SH-SY5Y (cell line): ENCODE results near the gene MARK3.

Experiments used
- GATA2 ChIP-seq: IDR thresholded peaks from 2 replicates; pipeline ENCODE4 v1.6.1; 2011; ENCODE audit warnings: mild to moderate bottlenecking, low read depth, low read length
- GATA3 ChIP-seq: IDR thresholded peaks from 2 replicates; pipeline ENCODE4 v1.6.1; 2011; ENCODE audit warnings: low read depth, mild to moderate bottlenecking, low read length, moderate library complexity

The MARK3 gene

DNA sequence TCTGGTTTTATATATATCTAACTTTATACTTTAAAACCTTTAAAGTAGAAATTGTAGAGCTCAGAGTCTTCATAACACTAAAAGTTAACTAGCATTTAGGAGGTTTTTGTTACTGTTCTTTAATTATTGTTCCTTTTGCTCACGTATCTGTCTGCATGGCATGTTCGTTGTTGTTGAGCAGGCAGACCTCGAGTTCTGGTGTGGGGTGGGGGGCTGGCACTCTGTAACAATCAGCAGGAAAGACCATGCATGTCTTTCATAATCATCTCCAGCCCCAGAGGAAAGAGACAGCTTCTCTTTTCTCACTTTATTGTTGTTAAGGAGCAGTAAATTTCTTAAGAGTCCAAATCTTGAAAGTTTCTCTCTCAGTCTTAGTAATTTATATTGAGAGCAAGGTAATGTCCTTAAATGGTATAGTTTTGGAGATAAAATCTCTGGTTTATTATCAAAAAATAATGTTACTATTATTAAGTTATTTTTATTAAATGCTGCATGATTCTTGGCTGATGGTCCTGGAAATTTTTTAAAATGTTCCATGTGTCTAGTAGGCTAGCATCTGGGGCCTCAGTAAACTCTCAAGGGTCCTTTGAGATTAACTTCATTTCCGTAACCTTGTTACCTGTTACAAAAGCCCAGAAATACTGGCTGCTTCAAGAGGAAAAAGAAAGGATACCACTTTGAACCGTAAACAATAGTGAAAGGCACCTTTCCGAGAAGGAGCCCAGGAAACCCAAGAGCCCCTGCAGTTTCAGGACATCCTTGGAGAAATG lies 107.1 kb downstream of the MARK3 start:
- TF ChIP-seq GATA2 (no peak), GATA3 (no peak)

DNA sequence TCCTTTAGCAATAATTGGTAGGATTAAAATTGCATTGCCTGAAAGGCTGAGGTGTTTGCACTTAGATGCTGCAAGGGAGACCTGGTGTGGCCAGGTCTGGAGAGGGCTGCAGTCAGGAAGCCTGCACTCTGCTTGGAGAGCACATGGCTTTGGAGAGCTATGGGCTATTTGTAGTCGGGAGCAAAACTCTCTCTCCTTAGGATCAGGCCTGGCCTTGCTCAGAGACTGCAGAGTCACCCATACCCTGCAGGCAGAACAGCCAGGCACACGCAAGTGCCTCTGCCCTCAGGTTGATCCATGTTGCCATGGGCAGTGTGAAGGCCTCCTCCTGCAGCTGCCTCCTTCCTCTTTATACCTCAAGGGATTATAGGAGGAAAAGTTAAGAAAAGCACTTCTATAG lies 110.6 kb downstream of the MARK3 start:
- TF ChIP-seq GATA2, result no peak
- no peak for TF ChIP-seq GATA3

DNA sequence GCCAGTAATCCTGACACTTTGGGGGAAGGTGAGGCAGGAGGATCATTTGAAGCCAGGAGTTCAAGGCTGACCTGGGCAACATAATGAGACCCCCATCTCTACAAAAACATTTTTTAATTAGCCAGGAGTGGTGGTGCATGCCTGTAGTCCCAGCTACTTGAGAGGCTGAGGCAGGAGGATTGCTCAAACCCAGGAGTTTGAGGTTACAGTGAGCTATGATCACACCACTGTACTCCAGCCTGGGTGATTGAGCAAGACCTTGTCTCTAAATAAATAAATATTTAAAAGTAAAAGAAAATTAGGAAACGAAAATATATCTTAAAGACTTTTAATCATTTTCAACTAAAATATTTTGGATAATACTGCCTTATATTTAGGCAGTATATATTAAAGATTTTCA lies 111.6 kb downstream of the MARK3 start:
- no peak for TF ChIP-seq GATA2
- no peak for TF ChIP-seq GATA3

- TF ChIP-seq GATA2, result no peak
- TF ChIP-seq GATA3, result no peak
These were observed 114.5 kb downstream of the MARK3 start for GRCh38 chr14:103499709-103500108.

DNA sequence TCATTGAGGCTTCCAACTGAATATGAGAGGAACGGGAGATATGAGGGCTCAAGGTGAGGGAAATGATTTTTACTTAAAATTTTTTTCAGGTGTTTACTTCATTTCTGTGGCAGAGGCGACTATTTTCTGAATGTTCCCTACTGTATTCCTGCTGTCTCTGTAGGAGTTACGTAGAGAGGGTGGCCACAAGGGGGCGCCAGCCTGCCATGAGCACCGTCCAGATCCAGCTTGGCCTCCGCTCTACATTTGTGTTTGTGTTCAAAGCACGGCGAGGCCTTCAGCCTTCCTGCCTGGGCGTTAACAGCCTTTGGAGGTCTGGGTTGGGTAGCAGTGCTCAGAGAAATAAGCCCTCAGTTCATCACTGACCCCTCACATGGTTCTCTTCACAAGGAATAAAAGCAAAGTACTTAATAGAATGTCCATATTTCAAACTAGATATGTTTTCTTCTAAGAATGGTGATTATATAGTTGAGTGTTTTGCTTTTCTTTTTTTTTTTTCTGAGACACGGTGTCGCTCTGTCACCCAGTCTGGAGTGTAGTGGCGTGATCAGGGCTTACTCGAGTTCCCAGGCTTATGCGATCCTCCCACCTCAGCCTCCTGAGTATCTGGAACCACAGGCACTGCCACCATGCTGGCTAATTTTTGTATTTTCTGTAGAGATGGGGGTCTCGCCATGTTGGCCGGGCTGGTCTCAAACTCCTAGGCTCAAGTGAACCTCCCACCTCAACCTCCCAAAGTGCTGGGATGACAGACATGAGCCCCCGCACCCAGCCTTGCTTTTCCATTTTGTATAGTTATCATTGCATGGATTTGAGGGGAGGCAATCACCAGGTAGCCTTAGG lies 115.2 kb downstream of the MARK3 start:
- TF ChIP-seq GATA2 (no peak), GATA3 (no peak)

GRCh38 chr14:103501041-103501870 lies 116.0 kb downstream of the MARK3 start:
- TF ChIP-seq GATA2 (no peak), GATA3 (no peak)

DNA sequence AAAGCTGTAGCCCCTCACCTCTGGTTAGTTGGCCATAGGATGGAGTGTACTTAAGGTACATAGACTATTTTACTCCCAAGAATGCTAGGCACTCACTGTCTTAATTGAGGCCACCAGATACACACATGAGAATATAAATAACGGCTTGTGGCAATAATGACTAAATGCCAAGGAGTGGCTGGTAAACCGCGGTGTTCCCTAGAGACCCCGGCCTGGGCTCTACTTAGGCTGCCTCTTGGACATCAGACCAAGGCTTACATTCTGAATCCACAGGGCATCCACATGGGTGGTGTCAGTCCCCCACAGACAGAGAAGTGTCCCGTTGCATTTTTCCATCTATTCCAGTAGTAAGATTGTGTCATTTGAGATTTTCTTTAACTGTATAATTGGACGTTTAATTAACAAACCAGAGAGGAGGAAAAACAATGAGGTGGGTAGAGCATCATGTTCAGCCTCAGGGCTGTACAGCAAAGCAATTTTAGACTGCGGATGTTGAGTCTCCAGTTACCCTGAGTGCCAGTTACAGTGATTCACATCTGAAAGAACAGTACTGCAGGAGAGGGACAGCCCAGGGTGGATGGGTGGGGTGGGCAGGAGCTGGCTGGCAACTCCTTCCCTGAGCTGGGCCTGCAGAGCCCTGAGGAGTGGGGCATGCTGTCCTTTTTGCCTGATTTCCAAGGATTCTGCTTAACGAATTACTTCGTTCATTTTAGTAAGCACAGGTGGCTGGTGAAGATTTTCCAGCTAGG lies 116.9 kb downstream of the MARK3 start:
- no peak for TF ChIP-seq GATA3
- TF ChIP-seq GATA2, result no peak

- TF ChIP-seq GATA2, result no peak
- no peak for TF ChIP-seq GATA3
These were observed 117.7 kb downstream of the MARK3 start for GRCh38 chr14:103502877-103503276.

GRCh38 chr14:103503296-103503695 lies 118.1 kb downstream of the MARK3 start:
- TF ChIP-seq GATA2 (no peak), GATA3 (no peak)

DNA sequence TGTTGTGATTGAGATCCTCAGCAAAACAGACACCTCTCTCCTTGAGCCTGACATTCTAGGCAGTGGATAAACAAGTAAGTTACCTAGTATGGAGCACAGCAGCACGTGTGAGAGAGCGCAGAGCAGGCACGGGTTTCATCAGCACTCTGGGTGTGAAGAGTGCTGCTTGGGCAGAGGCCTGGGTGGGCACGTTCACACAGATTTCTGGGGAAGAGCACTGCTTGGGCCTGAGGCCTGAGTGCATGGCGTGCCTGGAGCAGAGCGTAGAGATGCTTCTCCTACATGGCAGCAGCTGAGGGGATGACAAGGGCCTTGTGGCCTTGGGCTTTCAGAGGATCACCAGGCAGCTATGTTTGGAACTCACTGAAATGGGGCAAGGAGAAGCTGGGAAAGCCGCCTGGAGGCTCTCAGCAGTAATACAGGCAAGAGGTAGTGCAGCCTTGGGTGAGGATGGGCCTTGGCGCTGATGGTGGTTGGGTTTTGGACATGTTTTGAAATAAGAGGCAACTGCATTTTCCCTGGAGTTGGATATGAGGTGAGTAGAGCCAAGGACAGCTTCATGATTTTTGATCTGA lies 119.9 kb downstream of the MARK3 start:
- no peak for TF ChIP-seq GATA3
- no peak for TF ChIP-seq GATA2

GRCh38 chr14:103507751-103508150 lies 122.5 kb downstream of the MARK3 start:
- TF ChIP-seq GATA2 (no peak), GATA3 (no peak)

DNA sequence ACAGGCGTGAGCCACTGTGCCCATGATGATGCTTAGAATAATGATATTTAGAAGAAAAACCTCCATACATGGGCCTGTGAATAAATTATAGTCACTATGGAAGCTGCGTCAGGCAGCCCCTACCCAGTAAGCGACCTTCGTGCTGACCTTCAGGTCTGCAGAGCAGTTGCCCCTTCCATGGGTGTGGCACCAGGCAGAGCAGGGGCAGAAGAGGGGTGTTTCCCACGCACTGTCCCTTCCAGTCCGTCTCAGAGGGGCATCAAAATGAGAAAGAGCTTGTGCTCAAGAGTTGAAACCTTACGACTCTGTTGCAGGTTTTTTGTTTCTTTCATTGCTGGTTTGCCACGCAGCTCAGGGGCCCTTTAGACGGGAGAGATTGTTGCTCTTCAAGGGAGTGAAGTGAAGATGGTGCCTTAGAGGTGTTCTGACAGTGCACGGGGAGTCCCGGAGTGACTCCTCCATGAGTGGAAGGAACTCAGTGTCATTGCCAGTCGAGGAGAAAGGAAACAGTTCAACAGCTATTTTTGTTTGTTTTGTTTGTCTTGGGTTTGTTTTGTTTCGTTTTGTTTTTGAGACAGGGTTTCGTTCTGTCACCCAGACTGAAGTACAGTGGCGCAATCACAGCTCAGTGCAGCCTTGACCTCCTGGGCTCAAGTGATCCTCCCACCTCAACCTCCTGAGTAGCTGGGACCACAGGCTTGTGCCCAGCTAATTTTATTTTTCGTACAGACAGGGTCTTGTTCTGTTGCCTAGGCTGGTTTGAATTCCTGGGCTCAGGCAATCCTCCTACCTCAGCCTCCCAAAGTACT lies 123.5 kb downstream of the MARK3 start:
- TF ChIP-seq GATA2 (no peak), GATA3 (no peak)
